Activated naive CD8-positive, alpha-beta T cell treated with anti-CD3 and anti-CD28 coated beads, Interleukin-2, amount 10 ng/mL, durations not matched to agents 7 days and 5 days (primary cell): ENCODE measurements around the gene ANKS4B. TPM values are rescaled to one million over a fixed set of nuclear protein-coding genes. Genes with fewer than 3 reads are reported as not detected.
"Not testable (repeated sequence)": the region's sequence is repeated elsewhere in the genome, so short reads cannot be mapped to it uniquely, and the experiment has no call there.

Experiments used
- ATAC-seq: fragments of 150-1000 bp; cut with Tn5 transposase; one replicate; pipeline ENCODE4 v1.10.0; 2021; ENCODE audit warnings: low read depth, moderate library complexity
- POLR2A ChIA-PET: fragments of 350-600 bp; sonication (Branson Sonifier 250); formaldehyde crosslinking; loops from one replicate; lab custom pipeline; 2021; ENCODE audit warnings: antibody characterized with exemption; lab: Charles Lee
- DNase-seq: peaks from one replicate; pipeline ENCODE4 v3.0.0; 2021
- H3K27ac Mint-ChIP-seq: one replicate; pipeline ENCODE4 v1.8.0; 2022; ENCODE audit warnings: mild to moderate bottlenecking, mixed read lengths
- H3K27me3 Mint-ChIP-seq: one replicate; pipeline ENCODE4 v1.8.0; 2022; ENCODE audit warnings: mild to moderate bottlenecking, moderate library complexity, mixed read lengths
- H3K36me3 Mint-ChIP-seq: one replicate; pipeline ENCODE4 v1.8.0; 2021; ENCODE audit warnings: mild to moderate bottlenecking, mixed read lengths
- H3K4me1 Mint-ChIP-seq: one replicate; pipeline ENCODE4 v1.8.0; 2021; ENCODE audit warnings: mixed read lengths
- H3K4me3 Mint-ChIP-seq: one replicate; pipeline ENCODE4 v1.8.0; 2022; ENCODE audit warnings: mild to moderate bottlenecking, moderate library complexity, mixed read lengths
- H3K9me3 Mint-ChIP-seq: one replicate; pipeline ENCODE4 v1.8.0; 2021; ENCODE audit warnings: mixed read lengths
- total RNA-seq, 2 experiments: library from RNA; stranded (reverse); gene quantifications; one replicate each; pipeline ENCODE4 v1.2.3, GENCODE V29; 2021

The ANKS4B gene
- total RNA-seq, 2 experiments from 2014 or later, result not detected

GRCh38 chr16:21226749-21227148, 6.8 kb upstream of the ANKS4B start:
- Mint-ChIP-seq H3K27ac (no peak overlapping the region), H3K36me3 (no peaks in the 10 kb centered on the region), H3K27me3 (peaks cover 69% of the 10 kb centered on the region), H3K9me3 (no peaks in the 10 kb centered on the region), H3K4me1 (peaks cover 18% of the 10 kb centered on the region), H3K4me3 (no peak overlapping the region)
- DNase-seq (no peak), ATAC-seq (no peak)
- POLR2A ChIA-PET, result no interaction called here

GRCh38 chr16:21227866-21228265, 5.6 kb upstream of the ANKS4B start:
- no peaks in the 10 kb centered on the region for H3K9me3 Mint-ChIP-seq
- no peak for DNase-seq
- POLR2A ChIA-PET, result no interaction called here
- peaks cover 17% of the 10 kb centered on the region for H3K4me1 Mint-ChIP-seq
- no peak overlapping the region for H3K4me3 Mint-ChIP-seq
- peaks cover 66% of the 10 kb centered on the region for H3K27me3 Mint-ChIP-seq
- no peaks in the 10 kb centered on the region for H3K36me3 Mint-ChIP-seq
- no peak for ATAC-seq
- H3K27ac Mint-ChIP-seq, result no peak overlapping the region

DNA sequence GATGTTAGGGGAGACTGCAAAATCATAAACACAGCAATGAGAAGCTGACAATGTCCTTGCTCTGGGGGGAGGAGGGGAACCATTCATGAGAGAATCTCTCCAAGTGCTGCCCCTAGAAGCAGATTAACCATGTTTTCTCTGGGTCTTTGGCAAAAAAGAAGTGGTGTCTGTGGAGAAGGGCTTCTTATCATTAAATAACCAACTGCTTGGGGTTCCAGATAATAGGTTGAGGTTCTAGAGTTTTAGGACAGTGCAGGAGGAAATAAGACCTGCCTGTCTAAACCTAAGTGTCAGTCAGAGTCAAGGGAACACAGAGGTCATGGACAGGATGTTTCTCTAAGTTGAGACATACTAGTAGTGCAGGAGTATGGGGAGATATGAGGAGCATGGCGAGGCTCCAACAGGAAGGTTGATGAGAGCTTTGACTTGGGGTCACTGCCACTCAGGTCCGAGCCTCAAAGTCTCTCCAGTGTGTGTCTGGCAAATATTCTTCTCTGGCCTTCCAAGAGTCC, 5.1 kb upstream of the ANKS4B start:
- H3K27ac Mint-ChIP-seq, result no peak overlapping the region

GRCh38 chr16:21233045-21233520, 416 bp upstream of the ANKS4B start:
- Mint-ChIP-seq H3K4me1 (peaks cover 2% of the 10 kb centered on the region), H3K4me3 (no peak overlapping the region), H3K27ac (no peak overlapping the region), H3K36me3 (no peaks in the 10 kb centered on the region), H3K27me3 (peaks cover 53% of the 10 kb centered on the region), H3K9me3 (peaks cover 1% of the 10 kb centered on the region)
- ATAC-seq, result no peak
- DNase-seq, result no peak
- POLR2A ChIA-PET, result no interaction called here

More for the DNA sequence above, 5.1 kb upstream of the ANKS4B start:
- POLR2A ChIA-PET, result no interaction called here
- Mint-ChIP-seq H3K4me3 (no peak overlapping the region), H3K36me3 (no peaks in the 10 kb centered on the region), H3K27me3 (peaks cover 71% of the 10 kb centered on the region), H3K9me3 (no peaks in the 10 kb centered on the region), H3K4me1 (peaks cover 14% of the 10 kb centered on the region)
- ATAC-seq, result no peak
- DNase-seq, result no peak

GRCh38 chr16:21235199-21235585, 1.7 kb downstream of the ANKS4B start:
- no peaks in the 10 kb centered on the region for H3K36me3 Mint-ChIP-seq
- no peak overlapping the region for H3K4me3 Mint-ChIP-seq
- H3K4me1 Mint-ChIP-seq, result no peaks in the 10 kb centered on the region
- peaks cover 1% of the 10 kb centered on the region for H3K9me3 Mint-ChIP-seq
- H3K27me3 Mint-ChIP-seq, result peaks cover 43% of the 10 kb centered on the region
- ATAC-seq, result no peak
- no peak for DNase-seq
- POLR2A ChIA-PET, result no interaction called here
- no peak overlapping the region for H3K27ac Mint-ChIP-seq

DNA sequence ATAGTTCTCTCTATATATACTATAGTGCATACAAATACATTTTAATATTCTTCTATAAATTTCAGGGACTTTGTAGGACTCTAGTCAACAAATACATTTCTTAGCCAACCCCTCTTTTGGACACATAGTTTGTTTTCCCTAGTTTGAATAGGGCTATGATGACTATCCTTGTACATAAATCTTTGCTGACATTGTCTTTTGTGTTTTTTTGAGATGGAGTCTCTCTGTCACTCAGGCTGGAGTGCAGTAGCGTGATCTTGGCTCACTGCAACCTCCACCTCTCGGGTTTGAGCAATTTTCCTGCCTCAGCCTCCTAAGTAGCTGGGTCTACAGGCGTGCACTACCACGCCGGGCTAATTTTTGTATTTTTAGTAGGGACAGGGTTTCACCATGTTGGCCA, 3.3 kb downstream of the ANKS4B start:
- ATAC-seq, result no peak
- POLR2A ChIA-PET, result no interaction called here
- Mint-ChIP-seq H3K4me1 (no peaks in the 10 kb centered on the region), H3K27ac (no peak overlapping the region), H3K4me3 (no peak overlapping the region), H3K36me3 (no peaks in the 10 kb centered on the region), H3K27me3 (peaks cover 28% of the 10 kb centered on the region), H3K9me3 (peaks cover 1% of the 10 kb centered on the region)
- no peak for DNase-seq

DNA sequence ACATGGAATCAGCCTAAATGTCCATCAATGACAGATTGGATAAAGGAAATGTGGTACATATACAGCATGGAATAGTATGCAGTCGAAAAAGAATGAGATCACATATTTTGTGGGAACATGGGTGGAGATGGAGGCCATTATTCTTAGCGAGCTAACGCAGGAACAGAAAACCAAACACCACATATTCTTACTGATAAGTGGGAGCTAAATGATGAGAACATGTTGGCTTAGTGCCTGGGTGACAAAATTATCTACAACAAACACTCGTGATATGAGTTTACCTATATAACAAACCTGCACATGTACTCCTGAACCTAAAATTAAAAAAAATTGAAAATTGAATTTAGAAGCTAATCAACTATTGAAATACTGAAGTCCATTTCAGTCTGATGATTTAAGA, 6.1 kb downstream of the ANKS4B start:
- H3K9me3 Mint-ChIP-seq, result peaks cover 1% of the 10 kb centered on the region
- H3K4me1 Mint-ChIP-seq, result no peaks in the 10 kb centered on the region
- H3K27me3 Mint-ChIP-seq, result peaks cover 22% of the 10 kb centered on the region
- no peak overlapping the region for H3K27ac Mint-ChIP-seq
- DNase-seq (no peak), ATAC-seq (no peak)
- H3K4me3 Mint-ChIP-seq, result no peak overlapping the region
- POLR2A ChIA-PET, result no interaction called here
- H3K36me3 Mint-ChIP-seq, result no peaks in the 10 kb centered on the region

DNA sequence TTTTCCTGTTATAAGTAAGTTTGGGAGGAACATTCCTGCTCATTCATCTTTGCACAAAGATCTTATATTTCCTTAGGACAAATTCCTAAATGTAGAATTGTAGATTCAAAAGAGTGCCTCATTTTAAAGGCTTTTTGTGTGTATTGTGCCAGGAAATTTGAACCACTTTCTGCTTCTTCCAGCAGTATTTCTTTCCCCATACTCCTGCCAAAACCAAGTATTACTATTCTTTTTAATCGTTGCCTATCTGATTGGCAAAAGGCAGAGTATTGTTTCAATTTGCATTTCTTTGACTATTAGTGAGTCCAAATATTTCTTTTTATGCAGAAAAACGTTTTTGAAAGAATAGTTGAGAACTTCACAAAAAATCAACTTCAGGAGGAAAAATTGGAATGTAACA, 9.3 kb downstream of the ANKS4B start:
- Mint-ChIP-seq H3K4me3 (no peak overlapping the region), H3K9me3 (no peaks in the 10 kb centered on the region), H3K4me1 (no peaks in the 10 kb centered on the region), H3K27me3 (peaks cover 17% of the 10 kb centered on the region), H3K27ac (no peak overlapping the region), H3K36me3 (no peaks in the 10 kb centered on the region)
- DNase-seq (no peak), ATAC-seq (no peak)
- POLR2A ChIA-PET, result no interaction called here

- ATAC-seq, result no peak
- H3K4me1 Mint-ChIP-seq, result no peaks in the 10 kb centered on the region
- POLR2A ChIA-PET, result no interaction called here
Observed at GRCh38 chr16:21244518-21245215, 11.2 kb downstream of the ANKS4B start.

DNA sequence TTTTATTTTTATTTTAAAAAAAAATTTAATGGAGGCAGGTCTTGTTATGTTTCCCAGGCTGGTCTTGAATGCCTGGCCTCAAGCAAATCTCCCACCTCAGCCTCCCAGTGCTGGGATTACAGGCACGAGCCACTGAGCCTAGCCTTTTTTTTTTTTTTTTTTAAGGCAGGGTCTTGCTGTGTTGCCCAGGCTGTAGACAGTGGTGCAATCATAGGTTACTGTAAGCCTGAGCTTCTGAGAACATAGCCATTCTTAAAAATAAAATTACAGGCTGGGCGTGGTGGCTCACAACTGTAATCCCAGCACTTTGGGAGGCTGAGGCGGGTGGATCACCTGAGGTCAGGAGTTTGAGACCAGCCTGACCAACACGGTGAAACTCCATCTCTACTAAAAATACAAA, 14.7 kb downstream of the ANKS4B start:
- H3K36me3 Mint-ChIP-seq, result not testable (repeated sequence)

More at GRCh38 chr16:21244518-21245215, 11.2 kb downstream of the ANKS4B start:
- H3K36me3 Mint-ChIP-seq, result no peaks in the 10 kb centered on the region
- no peak for DNase-seq
- peaks cover 12% of the 10 kb centered on the region for H3K27me3 Mint-ChIP-seq
- H3K9me3 Mint-ChIP-seq, result no peaks in the 10 kb centered on the region
- H3K4me3 Mint-ChIP-seq, result no peak overlapping the region
- no peak overlapping the region for H3K27ac Mint-ChIP-seq

GRCh38 chr16:21250072-21250923, 16.8 kb downstream of the ANKS4B start:
- Mint-ChIP-seq H3K36me3 (no peaks in the 10 kb centered on the region), H3K27ac (no peak overlapping the region), H3K4me1 (no peaks in the 10 kb centered on the region), H3K27me3 (peaks cover 10% of the 10 kb centered on the region), H3K4me3 (no peak overlapping the region), H3K9me3 (no peaks in the 10 kb centered on the region)
- POLR2A ChIA-PET, result no interaction called here
- no peak for DNase-seq
- ATAC-seq, result no peak

More for the DNA sequence above, 14.7 kb downstream of the ANKS4B start:
- POLR2A ChIA-PET, ATAC-seq, H3K4me1 Mint-ChIP-seq, H3K4me3 Mint-ChIP-seq, H3K27ac Mint-ChIP-seq, H3K9me3 Mint-ChIP-seq, DNase-seq: not testable (repeated sequence)
- H3K27me3 Mint-ChIP-seq, result peaks cover 12% of the 10 kb centered on the region

GRCh38 chr16:21253470-21253869, 20.0 kb downstream of the ANKS4B start:
- no peaks in the 10 kb centered on the region for H3K4me1 Mint-ChIP-seq
- no peak overlapping the region for H3K4me3 Mint-ChIP-seq
- DNase-seq (no peak), ATAC-seq (no peak)
- H3K9me3 Mint-ChIP-seq, result no peaks in the 10 kb centered on the region
- peaks cover 12% of the 10 kb centered on the region for H3K27me3 Mint-ChIP-seq
- POLR2A ChIA-PET, result interaction anchor here (0.6 kb wide), 1 partner anchor 22 kb away, joined by 3 read pairs; no protein-coding TSS in a partner anchor
- H3K27ac Mint-ChIP-seq, result no peak overlapping the region
- H3K36me3 Mint-ChIP-seq, result no peaks in the 10 kb centered on the region

DNA sequence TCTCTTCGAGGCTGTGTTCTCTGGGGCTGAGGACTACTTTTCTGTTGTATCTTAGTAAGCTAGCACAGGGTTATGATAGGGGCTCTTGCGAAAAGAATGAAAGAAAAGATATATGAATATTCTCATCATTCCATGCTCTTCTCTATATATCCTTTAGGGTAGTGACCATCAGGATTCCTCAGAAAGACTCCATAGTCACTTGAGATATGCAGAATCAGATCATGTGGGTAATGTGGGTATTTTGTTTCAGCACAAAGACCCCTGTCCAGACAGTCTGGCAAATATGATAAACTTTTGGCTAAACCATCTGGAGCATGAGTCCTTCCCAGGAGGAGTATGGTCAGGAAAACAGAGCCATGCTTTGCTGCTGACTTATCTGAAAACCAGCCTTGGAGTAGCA, 23.1 kb downstream of the ANKS4B start:
- H3K27me3 Mint-ChIP-seq, result peaks cover 13% of the 10 kb centered on the region
- DNase-seq, result no peak
- no peaks in the 10 kb centered on the region for H3K9me3 Mint-ChIP-seq
- ATAC-seq, result no peak
- no peaks in the 10 kb centered on the region for H3K4me1 Mint-ChIP-seq
- H3K27ac Mint-ChIP-seq, result no peak overlapping the region
- POLR2A ChIA-PET, result no interaction called here
- H3K36me3 Mint-ChIP-seq, result no peaks in the 10 kb centered on the region
- no peak overlapping the region for H3K4me3 Mint-ChIP-seq
